Kidney capillary endothelial cell (primary cell): Measurements from ENCODE around the gene GGTLC3.
A peak's percentile ranks its signal among the peaks of the same experiment; 100 is the strongest.
"Not testable (repeated sequence)": the region's sequence is repeated elsewhere in the genome, so short reads cannot be mapped to it uniquely, and the experiment has no call there.

Experiments
- DNase-seq: peaks from one replicate; pipeline ENCODE4 v3.0.0-alpha.2; 2018; ENCODE audit warnings: low spot score

Gene GGTLC3

GRCh38 chr22:18518061-18518460 lies at the start of gene GGTLC3:
TSS of gene GGTLC3 (minus strand) at chr22:18518161. CDS start at chr22:18517897, 264 bp downstream.
- DNase-seq = not testable (repeated sequence)

GRCh38 chr22:18560099-18560974 lies 42.4 kb upstream of the GGTLC3 start:
- DNase-seq = not testable (repeated sequence)

GRCh38 chr22:18558939-18559338 lies 41.0 kb upstream of the GGTLC3 start:
- not testable (repeated sequence) for DNase-seq

- not testable (repeated sequence) for DNase-seq
These were observed 40.6 kb upstream of the GGTLC3 start for GRCh38 chr22:18558516-18558915.

GRCh38 chr22:18554280-18555256 lies 36.6 kb upstream of the GGTLC3 start:
- DNase-seq = not testable (repeated sequence)

- not testable (repeated sequence) for DNase-seq
These were observed 35.1 kb upstream of the GGTLC3 start for GRCh38 chr22:18552839-18553597.

- DNase-seq = not testable (repeated sequence)
These were observed 33.1 kb upstream of the GGTLC3 start for GRCh38 chr22:18551046-18551445.

- DNase-seq = not testable (repeated sequence)
These were observed 31.7 kb upstream of the GGTLC3 start for GRCh38 chr22:18549458-18550179.

GRCh38 chr22:18544615-18545014 lies 26.7 kb upstream of the GGTLC3 start:
- not testable (repeated sequence) for DNase-seq

- not testable (repeated sequence) for DNase-seq
These were observed 25.4 kb upstream of the GGTLC3 start for GRCh38 chr22:18543400-18543799.

- not testable (repeated sequence) for DNase-seq
These were observed 22.0 kb upstream of the GGTLC3 start for GRCh38 chr22:18539994-18540393.

- not testable (repeated sequence) for DNase-seq
These were observed 16.4 kb upstream of the GGTLC3 start for GRCh38 chr22:18534315-18534714.

GRCh38 chr22:18533633-18534032 lies 15.7 kb upstream of the GGTLC3 start:
- DNase-seq = not testable (repeated sequence)

GRCh38 chr22:18529416-18530145 lies 11.6 kb upstream of the GGTLC3 start:
- not testable (repeated sequence) for DNase-seq

- peak; percentile 39 for DNase-seq
These were observed 10.8 kb upstream of the GGTLC3 start for GRCh38 chr22:18528597-18529415.

GRCh38 chr22:18527752-18528596 lies 10.0 kb upstream of the GGTLC3 start, which contains the start of gene TMEM191B:
TSS of gene TMEM191B (plus strand) at chr22:18527802. CDS start at chr22:18527981, 179 bp downstream.
- DNase-seq = not testable (repeated sequence)

- not testable (repeated sequence) for DNase-seq
These were observed 5.4 kb upstream of the GGTLC3 start for GRCh38 chr22:18523328-18523727.

- not testable (repeated sequence) for DNase-seq
These were observed 4.8 kb upstream of the GGTLC3 start for GRCh38 chr22:18522762-18523161.
